Prostate gland (tissue), 2 donors: Measurements from ENCODE around the gene PAQR4.

Source experiments
- POLR2A ChIP-seq: fragments of 450-650 bp; IDR thresholded peaks from one replicate; pipeline ENCODE4 v1.6.1; 2016; ENCODE audit warnings: antibody characterized with exemption, mild to moderate bottlenecking
- POLR2AphosphoS5 ChIP-seq: sonication (generic); formaldehyde crosslinking; IDR thresholded peaks from one replicate; pipeline ENCODE4 v1.6.1; 2017; ENCODE audit warnings: antibody characterized with exemption
- TF ChIP-seq, protein P1 (sequence below), 4 experiments: fragments of 200-600 bp in 2 of 4; fragments of 450-650 bp in 2 of 4; sonication (generic) in 2 of 4; IDR thresholded peaks; 1 replicate in 3 of 4; 2 replicates in 1 of 4; pipeline ENCODE4 v1.5.1; 2016 to 2019; ENCODE audit warnings: antibody characterized with exemption in 4 of 4, mild to moderate bottlenecking in 2 of 4, moderate library complexity in 2 of 4

DNA sequence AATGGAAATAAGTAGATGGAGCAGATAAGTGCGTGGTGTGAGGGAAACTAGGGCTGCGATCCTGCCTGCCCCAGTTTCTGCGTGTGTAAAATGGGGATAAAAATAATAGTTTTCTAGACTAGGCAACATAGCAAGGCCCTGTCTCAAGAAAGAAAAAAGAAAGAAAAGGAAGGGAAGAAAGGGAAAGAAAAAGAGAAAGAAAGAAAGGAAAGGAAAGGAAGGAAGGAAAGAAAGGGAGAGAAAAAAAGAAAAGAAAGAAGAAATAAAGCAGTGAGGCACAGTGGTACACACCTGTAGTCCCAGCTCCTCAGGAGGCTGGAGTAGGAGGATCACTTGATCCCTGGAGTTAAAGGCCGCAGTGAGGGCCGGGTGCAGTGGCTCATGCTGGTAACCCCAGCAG, 13.3 kb downstream of the PAQR4 start:
- TF ChIP-seq, protein P1, sequence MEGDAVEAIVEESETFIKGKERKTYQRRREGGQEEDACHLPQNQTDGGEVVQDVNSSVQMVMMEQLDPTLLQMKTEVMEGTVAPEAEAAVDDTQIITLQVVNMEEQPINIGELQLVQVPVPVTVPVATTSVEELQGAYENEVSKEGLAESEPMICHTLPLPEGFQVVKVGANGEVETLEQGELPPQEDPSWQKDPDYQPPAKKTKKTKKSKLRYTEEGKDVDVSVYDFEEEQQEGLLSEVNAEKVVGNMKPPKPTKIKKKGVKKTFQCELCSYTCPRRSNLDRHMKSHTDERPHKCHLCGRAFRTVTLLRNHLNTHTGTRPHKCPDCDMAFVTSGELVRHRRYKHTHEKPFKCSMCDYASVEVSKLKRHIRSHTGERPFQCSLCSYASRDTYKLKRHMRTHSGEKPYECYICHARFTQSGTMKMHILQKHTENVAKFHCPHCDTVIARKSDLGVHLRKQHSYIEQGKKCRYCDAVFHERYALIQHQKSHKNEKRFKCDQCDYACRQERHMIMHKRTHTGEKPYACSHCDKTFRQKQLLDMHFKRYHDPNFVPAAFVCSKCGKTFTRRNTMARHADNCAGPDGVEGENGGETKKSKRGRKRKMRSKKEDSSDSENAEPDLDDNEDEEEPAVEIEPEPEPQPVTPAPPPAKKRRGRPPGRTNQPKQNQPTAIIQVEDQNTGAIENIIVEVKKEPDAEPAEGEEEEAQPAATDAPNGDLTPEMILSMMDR (IDR thresholded peaks at IDR 0.05), result no peak
- TF ChIP-seq POLR2A (no peak), POLR2AphosphoS5 (no peak)
